ENCODE measurements around the gene PVALEF.

The PVALEF gene

GRCh38 chr17:81199482-81199830 lies 34.1 kb downstream of the PVALEF start:
- no peak for DNase-seq

GRCh38 chr17:81200201-81200600 lies 34.9 kb downstream of the PVALEF start:
- no peak for DNase-seq

GRCh38 chr17:81200695-81201580 lies 35.6 kb downstream of the PVALEF start:
- no peak for DNase-seq

GRCh38 chr17:81202318-81202717 lies 37.0 kb downstream of the PVALEF start:
- no peak for DNase-seq

- no peak for DNase-seq
Observed at GRCh38 chr17:81203136-81203535, 37.8 kb downstream of the PVALEF start.

GRCh38 chr17:81204578-81204977 lies 39.3 kb downstream of the PVALEF start:
- DNase-seq = no peak

- DNase-seq = no peak
Observed at GRCh38 chr17:81206166-81206565, 40.9 kb downstream of the PVALEF start.

- no peak for DNase-seq
Observed at GRCh38 chr17:81206657-81207056, 41.4 kb downstream of the PVALEF start.

- DNase-seq = no peak
Observed at GRCh38 chr17:81207610-81208581, 42.6 kb downstream of the PVALEF start.

GRCh38 chr17:81208651-81209050 lies 43.3 kb downstream of the PVALEF start:
- DNase-seq = no peak

GRCh38 chr17:81209141-81209540 lies 43.8 kb downstream of the PVALEF start:
- no peak for DNase-seq

GRCh38 chr17:81210466-81210865 lies 45.2 kb downstream of the PVALEF start:
- no peak for DNase-seq

GRCh38 chr17:81210868-81211267 lies 45.6 kb downstream of the PVALEF start:
- DNase-seq = no peak

GRCh38 chr17:81212365-81212764 lies 47.1 kb downstream of the PVALEF start:
- no peak for DNase-seq

- no peak for DNase-seq
Observed at GRCh38 chr17:81213978-81214377, 48.7 kb downstream of the PVALEF start.

- DNase-seq = no peak
Observed at GRCh38 chr17:81217491-81217890, 52.2 kb downstream of the PVALEF start.

- no peak for DNase-seq
Observed at GRCh38 chr17:81218459-81218858, 53.2 kb downstream of the PVALEF start.

- DNase-seq = no peak
Observed at GRCh38 chr17:81218991-81219390, 53.7 kb downstream of the PVALEF start.

- DNase-seq = no peak
Observed at GRCh38 chr17:81219476-81220180, 54.3 kb downstream of the PVALEF start.

- no peak for DNase-seq
Observed at GRCh38 chr17:81221371-81221841, 56.1 kb downstream of the PVALEF start.

- no peak for DNase-seq
Observed at GRCh38 chr17:81221842-81222619, 56.7 kb downstream of the PVALEF start.

- DNase-seq = no peak
Observed at GRCh38 chr17:81222620-81222905, 57.3 kb downstream of the PVALEF start.

Data from SHP77 treated with DMSO at 0.1 percent for 48 hours (cell line).